Loucy (cell line): Measurements from ENCODE around the gene ZW10.

ENCODE experiments used
- EZH2phosphoT487 ChIP-seq: fragments of 200-600 bp; IDR thresholded peaks from 2 replicates; pipeline ENCODE4 v1.6.1; 2018; ENCODE audit warnings: antibody characterized with exemption, mild to moderate bottlenecking, moderate library complexity, borderline replicate concordance
- TF ChIP-seq, protein P1 (sequence below): fragments of 200-600 bp; sonication (generic); conservative IDR thresholded peaks from 2 replicates; pipeline ENCODE4 v1.5.1; 2014; ENCODE audit warnings: mild to moderate bottlenecking, antibody characterized with exemption, low read length

DNA sequence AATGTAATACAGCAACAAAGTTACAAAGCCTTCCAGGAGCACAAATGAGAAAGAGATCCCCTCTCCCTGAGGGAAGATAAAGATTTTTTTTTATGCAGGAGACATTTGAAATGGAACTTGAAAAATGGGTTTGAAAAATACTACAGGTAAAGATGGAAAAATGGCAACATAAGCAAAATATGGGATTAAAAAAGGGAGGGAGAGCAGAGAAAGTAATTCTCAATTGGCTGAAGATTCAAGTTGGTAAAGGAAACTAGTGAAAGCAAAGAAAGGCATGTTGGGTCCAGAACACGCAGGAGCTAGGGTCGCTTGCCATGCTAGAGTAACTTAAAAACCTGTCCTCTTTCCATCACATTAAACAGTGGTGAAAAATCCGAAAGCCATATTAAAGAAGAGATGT lies 1.5 kb downstream of the ZW10 start:
- TF ChIP-seq, protein P1, sequence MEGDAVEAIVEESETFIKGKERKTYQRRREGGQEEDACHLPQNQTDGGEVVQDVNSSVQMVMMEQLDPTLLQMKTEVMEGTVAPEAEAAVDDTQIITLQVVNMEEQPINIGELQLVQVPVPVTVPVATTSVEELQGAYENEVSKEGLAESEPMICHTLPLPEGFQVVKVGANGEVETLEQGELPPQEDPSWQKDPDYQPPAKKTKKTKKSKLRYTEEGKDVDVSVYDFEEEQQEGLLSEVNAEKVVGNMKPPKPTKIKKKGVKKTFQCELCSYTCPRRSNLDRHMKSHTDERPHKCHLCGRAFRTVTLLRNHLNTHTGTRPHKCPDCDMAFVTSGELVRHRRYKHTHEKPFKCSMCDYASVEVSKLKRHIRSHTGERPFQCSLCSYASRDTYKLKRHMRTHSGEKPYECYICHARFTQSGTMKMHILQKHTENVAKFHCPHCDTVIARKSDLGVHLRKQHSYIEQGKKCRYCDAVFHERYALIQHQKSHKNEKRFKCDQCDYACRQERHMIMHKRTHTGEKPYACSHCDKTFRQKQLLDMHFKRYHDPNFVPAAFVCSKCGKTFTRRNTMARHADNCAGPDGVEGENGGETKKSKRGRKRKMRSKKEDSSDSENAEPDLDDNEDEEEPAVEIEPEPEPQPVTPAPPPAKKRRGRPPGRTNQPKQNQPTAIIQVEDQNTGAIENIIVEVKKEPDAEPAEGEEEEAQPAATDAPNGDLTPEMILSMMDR, result no peak
- no peak for TF ChIP-seq EZH2phosphoT487
